Activated naive CD8-positive, alpha-beta T cell treated with anti-CD3 and anti-CD28 coated beads for 36 hours (primary cell): Measurements from ENCODE around the gene OR4N5. TPM values are rescaled to one million over a fixed set of nuclear protein-coding genes. Genes with fewer than 3 reads are reported as not detected.

Source experiments
- DNase-seq: peaks from one replicate; pipeline ENCODE4 v3.0.0; 2021
- H3K27ac Mint-ChIP-seq: one replicate; pipeline ENCODE4 v1.8.0; 2022; ENCODE audit warnings: mild to moderate bottlenecking, moderate library complexity, mixed read lengths
- H3K27me3 Mint-ChIP-seq: one replicate; pipeline ENCODE4 v1.8.0; 2022; ENCODE audit warnings: mild to moderate bottlenecking, mixed read lengths
- H3K36me3 Mint-ChIP-seq: one replicate; pipeline ENCODE4 v1.8.0; 2021; ENCODE audit warnings: mild to moderate bottlenecking, mixed read lengths
- H3K4me1 Mint-ChIP-seq: one replicate; pipeline ENCODE4 v1.8.0; 2021; ENCODE audit warnings: mixed read lengths
- H3K4me3 Mint-ChIP-seq: one replicate; pipeline ENCODE4 v1.8.0; 2022; ENCODE audit warnings: mild to moderate bottlenecking, moderate library complexity, mixed read lengths
- H3K9me3 Mint-ChIP-seq: one replicate; pipeline ENCODE4 v1.8.0; 2022; ENCODE audit warnings: mixed read lengths
- total RNA-seq, 2 experiments: library from RNA; stranded (reverse); gene quantifications; one replicate each; pipeline ENCODE4 v1.2.3, GENCODE V29; 2021

OR4N5 gene
- total RNA-seq, 2 experiments from 2014 or later = not detected

DNA sequence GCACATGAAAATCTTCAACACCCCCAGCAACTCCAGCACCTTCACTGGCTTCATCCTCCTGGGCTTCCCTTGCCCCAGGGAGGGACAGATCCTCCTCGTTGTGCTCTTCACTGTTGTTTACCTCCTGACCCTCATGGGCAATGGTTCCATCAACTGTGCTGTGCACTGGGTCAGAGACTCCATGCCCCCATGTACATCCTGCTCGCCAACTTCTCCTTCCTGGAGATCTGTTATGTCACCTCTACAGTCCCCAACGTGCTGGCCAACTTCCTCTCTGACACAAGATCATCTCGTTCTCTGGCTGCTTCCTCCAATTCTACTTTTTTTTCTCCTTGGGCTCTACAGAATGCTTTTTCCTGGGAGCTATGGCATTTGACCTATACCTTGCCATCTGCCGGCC is 40.6 kb downstream of the OR4N5 start:
- no peaks in the 10 kb centered on the region for H3K36me3 Mint-ChIP-seq
- no peak for DNase-seq
- no peaks in the 10 kb centered on the region for H3K4me1 Mint-ChIP-seq
- no peak overlapping the region for H3K4me3 Mint-ChIP-seq
- H3K27me3 Mint-ChIP-seq = peaks cover 3% of the 10 kb centered on the region
- no peak overlapping the region for H3K27ac Mint-ChIP-seq
- H3K9me3 Mint-ChIP-seq = no peaks in the 10 kb centered on the region

DNA sequence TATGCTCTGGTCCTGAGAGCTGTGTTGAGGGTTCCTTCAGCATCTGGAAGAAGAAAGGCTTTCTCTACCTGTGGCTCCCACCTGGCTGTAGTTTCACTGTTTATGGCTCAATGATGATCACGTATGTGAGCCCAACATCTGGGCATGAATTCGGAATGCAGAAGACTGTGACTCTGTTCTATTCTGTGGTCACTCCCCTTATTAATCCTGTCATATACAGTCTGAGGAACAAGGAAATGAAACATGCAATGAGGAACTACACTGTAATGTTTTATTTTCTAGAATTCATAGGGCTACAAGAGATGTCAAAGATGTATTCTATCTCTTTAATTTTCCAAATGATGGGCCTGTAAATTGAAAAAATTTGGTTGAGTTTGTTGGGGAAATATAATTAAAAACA is 41.3 kb downstream of the OR4N5 start:
- no peaks in the 10 kb centered on the region for H3K4me1 Mint-ChIP-seq
- no peak for DNase-seq
- H3K9me3 Mint-ChIP-seq = no peaks in the 10 kb centered on the region
- H3K4me3 Mint-ChIP-seq = no peak overlapping the region
- no peaks in the 10 kb centered on the region for H3K36me3 Mint-ChIP-seq
- no peak overlapping the region for H3K27ac Mint-ChIP-seq
- H3K27me3 Mint-ChIP-seq = peaks cover 2% of the 10 kb centered on the region

DNA sequence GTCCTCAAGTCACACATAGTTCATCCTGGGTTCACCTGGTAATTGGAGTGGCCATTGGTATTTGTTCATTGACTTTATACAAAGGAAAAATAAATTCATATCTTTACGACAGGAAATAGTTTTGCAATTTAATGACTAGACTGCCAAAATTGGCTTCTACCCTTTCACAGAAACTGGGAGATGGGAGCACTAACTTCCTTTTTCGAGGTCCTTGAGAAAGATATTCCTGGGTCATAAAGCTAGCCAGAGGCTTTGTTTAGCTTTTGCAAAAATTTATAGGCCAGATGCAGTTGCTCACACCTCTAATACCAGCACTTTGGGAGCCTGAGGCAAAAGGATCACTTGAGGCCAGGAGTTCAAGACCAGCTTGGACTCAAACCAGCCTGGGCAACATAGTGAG is 41.9 kb downstream of the OR4N5 start:
- peaks cover 1% of the 10 kb centered on the region for H3K27me3 Mint-ChIP-seq
- H3K36me3 Mint-ChIP-seq = no peaks in the 10 kb centered on the region
- H3K4me3 Mint-ChIP-seq = no peak overlapping the region
- H3K4me1 Mint-ChIP-seq = no peaks in the 10 kb centered on the region
- no peaks in the 10 kb centered on the region for H3K9me3 Mint-ChIP-seq
- no peak overlapping the region for H3K27ac Mint-ChIP-seq
- no peak for DNase-seq

DNA sequence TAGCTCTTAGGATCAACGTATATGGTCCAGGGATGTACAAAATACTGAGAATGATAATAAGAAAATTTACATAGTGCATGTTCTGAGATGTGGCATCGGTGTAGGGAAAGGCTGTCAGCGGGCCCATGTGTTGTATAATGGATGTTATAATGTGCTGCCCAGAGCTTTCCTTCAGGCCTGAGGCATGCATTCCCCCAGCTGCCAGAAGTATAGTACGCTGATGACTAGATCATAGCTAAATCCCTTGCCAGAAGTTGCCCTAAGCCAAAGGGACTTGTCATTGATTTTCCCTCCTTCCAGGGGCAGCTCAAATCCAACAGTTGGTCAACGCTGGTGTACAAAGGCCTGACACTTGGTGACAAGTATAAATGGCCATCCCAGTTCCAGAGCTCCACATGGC is 45.6 kb downstream of the OR4N5 start:
- H3K36me3 Mint-ChIP-seq = no peaks in the 10 kb centered on the region
- H3K4me3 Mint-ChIP-seq = no peak overlapping the region
- H3K27me3 Mint-ChIP-seq = peaks cover 10% of the 10 kb centered on the region
- no peak overlapping the region for H3K27ac Mint-ChIP-seq
- no peaks in the 10 kb centered on the region for H3K9me3 Mint-ChIP-seq
- no peak for DNase-seq
- H3K4me1 Mint-ChIP-seq = no peaks in the 10 kb centered on the region

DNA sequence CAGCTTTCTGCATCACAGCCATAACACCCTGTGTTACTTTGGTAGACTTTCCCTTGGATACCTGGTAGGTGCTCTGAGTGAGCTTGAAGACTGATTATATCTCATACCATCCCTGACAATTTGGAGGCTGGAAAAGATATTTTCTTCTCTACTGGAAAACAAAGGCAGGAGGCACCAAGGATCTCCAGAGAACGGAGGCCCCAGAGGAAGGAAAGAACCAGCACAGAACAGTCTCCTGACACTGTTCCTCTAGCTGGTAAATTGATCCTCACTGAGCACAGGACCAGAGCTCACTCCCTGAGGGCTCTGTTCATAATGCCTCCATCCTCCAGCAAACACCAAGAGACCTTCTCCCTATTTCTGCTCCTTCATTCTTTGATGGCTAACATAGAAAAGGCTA is 52.0 kb downstream of the OR4N5 start, which contains the start of gene OR11G2:
Gene OR11G2 (plus strand): TSS at position 301 of the 400 bp plus-strand sequence. CDS start 6,542 bp downstream, outside the sequence.
- H3K36me3 Mint-ChIP-seq = no peaks in the 10 kb centered on the region
- peaks cover 10% of the 10 kb centered on the region for H3K27me3 Mint-ChIP-seq
- H3K27ac Mint-ChIP-seq = no peak within 1 kb of the TSS
- no peaks in the 10 kb centered on the region for H3K4me1 Mint-ChIP-seq
- no peak for DNase-seq
- H3K4me3 Mint-ChIP-seq = no peak within 1 kb of the TSS
- H3K9me3 Mint-ChIP-seq = no peaks in the 10 kb centered on the region

DNA sequence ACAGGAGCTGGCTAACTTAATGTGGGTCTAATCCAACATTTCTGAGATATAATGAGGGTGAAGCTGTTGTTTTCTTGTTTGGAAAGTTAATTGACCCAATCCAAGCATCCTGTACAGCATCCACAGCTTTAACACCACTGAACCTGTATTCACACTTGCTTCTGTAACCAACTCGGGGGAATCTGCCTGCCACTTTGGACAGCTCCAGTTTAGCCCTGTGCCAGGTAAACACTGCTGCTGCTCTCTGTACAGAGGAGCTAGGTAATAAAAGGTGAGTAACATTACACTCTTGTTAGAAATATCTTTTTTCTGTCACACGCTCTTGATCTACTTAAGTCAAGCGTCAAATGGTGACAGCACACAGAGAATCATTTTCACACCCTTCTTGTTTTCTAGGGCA is 52.8 kb downstream of the OR4N5 start:
- Mint-ChIP-seq H3K4me3 (no peak overlapping the region), H3K27ac (no peak overlapping the region), H3K27me3 (peaks cover 11% of the 10 kb centered on the region), H3K36me3 (no peaks in the 10 kb centered on the region), H3K9me3 (no peaks in the 10 kb centered on the region), H3K4me1 (no peaks in the 10 kb centered on the region)
- no peak for DNase-seq

DNA sequence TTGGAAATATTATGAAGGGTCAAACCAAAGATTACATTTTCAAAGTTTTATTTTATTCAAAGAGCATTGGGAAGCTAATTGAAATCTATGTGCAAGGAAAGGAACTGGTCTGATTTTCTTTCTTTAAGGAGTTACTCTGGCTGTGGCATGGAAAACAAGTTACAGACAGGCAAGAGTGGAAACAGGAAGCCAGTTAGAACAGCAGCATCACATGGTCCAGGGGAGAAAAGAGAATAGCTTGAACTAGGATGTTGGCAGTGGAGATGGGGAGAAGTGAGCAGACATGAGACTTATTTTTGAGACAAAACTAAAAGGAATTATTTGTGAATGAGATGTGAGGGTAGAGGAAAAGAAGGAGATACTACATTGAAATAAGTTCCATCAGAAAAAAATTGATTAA is 55.5 kb downstream of the OR4N5 start:
- H3K4me1 Mint-ChIP-seq = no peaks in the 10 kb centered on the region
- no peaks in the 10 kb centered on the region for H3K9me3 Mint-ChIP-seq
- H3K4me3 Mint-ChIP-seq = no peak overlapping the region
- H3K27me3 Mint-ChIP-seq = peaks cover 11% of the 10 kb centered on the region
- no peak for DNase-seq
- H3K36me3 Mint-ChIP-seq = no peaks in the 10 kb centered on the region
- no peak overlapping the region for H3K27ac Mint-ChIP-seq

Other genes with a start within 250 kb of the OR4N5 start
- gene OR4K5, start 218.2 kb upstream of the OR4N5 start, total RNA-seq = not detected
- not detected for gene OR4K1, start 207.9 kb upstream of the OR4N5 start, total RNA-seq
- gene OR4K15, start 163.2 kb upstream of the OR4N5 start, total RNA-seq = not detected
- not detected for gene OR4Q2, start 136.7 kb upstream of the OR4N5 start, total RNA-seq
- gene OR4K14, start 119.5 kb upstream of the OR4N5 start, total RNA-seq = not detected
- not detected for gene OR4K13, start 102.8 kb upstream of the OR4N5 start, total RNA-seq
- gene OR4L1, start 78.8 kb upstream of the OR4N5 start, total RNA-seq = not detected
- gene OR4K17, start 28.1 kb upstream of the OR4N5 start, total RNA-seq = not detected
- not detected for gene OR11G2, start 52.1 kb downstream of the OR4N5 start, total RNA-seq
- gene OR11H6, start 84.9 kb downstream of the OR4N5 start, total RNA-seq = not detected
- gene OR11H7, start 90.2 kb downstream of the OR4N5 start, total RNA-seq = not detected
- gene OR11H4, start 100.5 kb downstream of the OR4N5 start, total RNA-seq = not detected
- gene TTC5, start 167.1 kb downstream of the OR4N5 start, total RNA-seq = 10 to 100 TPM; 27.5 to 27.7 TPM
- 10 to 100 TPM; 70.5 to 73.1 TPM for gene CCNB1IP1, start 194.5 kb downstream of the OR4N5 start, total RNA-seq
- gene PARP2, start 204.8 kb downstream of the OR4N5 start, total RNA-seq = 10 to 100 TPM; 42.9 to 46.5 TPM